GM21390 (cell line): ENCODE data around the gene TRMT61A.
"Not testable (repeated sequence)": the region's sequence is repeated elsewhere in the genome, so short reads cannot be mapped to it uniquely, and the experiment has no call there.

ENCODE experiments used
- ATAC-seq: cut with Tn5 transposase; IDR thresholded peaks from one replicate; pipeline ENCODE4 v1.9.1; 2021; ENCODE audit not compliant: unreplicated experiment

Gene TRMT61A

GRCh38 chr14:103521951-103522563 lies 6.9 kb upstream of the TRMT61A start:
- no peak for ATAC-seq

- ATAC-seq: no peak
Observed at GRCh38 chr14:103522649-103523574, 6.1 kb upstream of the TRMT61A start, which contains the start of gene CKB. TSS of gene CKB (minus strand) at chr14:103522830. CDS start at chr14:103522493, 337 bp downstream.

GRCh38 chr14:103523575-103523954 lies 5.4 kb upstream of the TRMT61A start:
- no peak for ATAC-seq

GRCh38 chr14:103524002-103524935 lies 4.7 kb upstream of the TRMT61A start:
- ATAC-seq: no peak

- not testable (repeated sequence) for ATAC-seq
Observed at GRCh38 chr14:103525430-103526246, 3.4 kb upstream of the TRMT61A start.

GRCh38 chr14:103526247-103526913 lies 2.6 kb upstream of the TRMT61A start:
- ATAC-seq: no peak

- no peak for ATAC-seq
Observed at GRCh38 chr14:103526914-103527248, 2.1 kb upstream of the TRMT61A start.

GRCh38 chr14:103527408-103528145 lies 1.4 kb upstream of the TRMT61A start:
- ATAC-seq: peak; percentile 55

- no peak for ATAC-seq
Observed at GRCh38 chr14:103528146-103528586, 830 bp upstream of the TRMT61A start.

- ATAC-seq: no peak
Observed at GRCh38 chr14:103529383-103530365, 678 bp downstream of the TRMT61A start.

- no peak for ATAC-seq
Observed at GRCh38 chr14:103530390-103530789, 1.4 kb downstream of the TRMT61A start.

GRCh38 chr14:103530831-103531230 lies 1.8 kb downstream of the TRMT61A start:
- ATAC-seq: no peak

GRCh38 chr14:103531421-103532215 lies 2.6 kb downstream of the TRMT61A start:
- no peak for ATAC-seq

GRCh38 chr14:103532216-103533136 lies 3.5 kb downstream of the TRMT61A start:
- ATAC-seq: no peak

- ATAC-seq: no peak
Observed at GRCh38 chr14:103533137-103533998, 4.4 kb downstream of the TRMT61A start.
